LNCaP clone FGC (cell line): ENCODE results near the gene CCDC66.
"Not testable (repeated sequence)": the region's sequence is repeated elsewhere in the genome, so short reads cannot be mapped to it uniquely, and the experiment has no call there.

Source experiments
- DNase-seq: peaks from one replicate; pipeline ENCODE4 v3.0.0-alpha.2; 2011; ENCODE audit warnings: low read depth
- H3K4me3 ChIP-seq: 2 replicates; pipeline ENCODE4 v1.5.1; 2011; ENCODE audit warnings: mild to moderate bottlenecking, low read depth, low read length, control low read depth
- TF ChIP-seq, protein P1 (sequence below): IDR thresholded peaks from 2 replicates; pipeline ENCODE4 v1.5.1; 2012; ENCODE audit warnings: mild to moderate bottlenecking; ENCODE audit not compliant: control insufficient read depth, insufficient read depth; ENCODE audit errors: extremely low read depth

CCDC66 gene

GRCh38 chr3:56573501-56573900 is 16.5 kb downstream of the CCDC66 start:
- TF ChIP-seq, protein P1, sequence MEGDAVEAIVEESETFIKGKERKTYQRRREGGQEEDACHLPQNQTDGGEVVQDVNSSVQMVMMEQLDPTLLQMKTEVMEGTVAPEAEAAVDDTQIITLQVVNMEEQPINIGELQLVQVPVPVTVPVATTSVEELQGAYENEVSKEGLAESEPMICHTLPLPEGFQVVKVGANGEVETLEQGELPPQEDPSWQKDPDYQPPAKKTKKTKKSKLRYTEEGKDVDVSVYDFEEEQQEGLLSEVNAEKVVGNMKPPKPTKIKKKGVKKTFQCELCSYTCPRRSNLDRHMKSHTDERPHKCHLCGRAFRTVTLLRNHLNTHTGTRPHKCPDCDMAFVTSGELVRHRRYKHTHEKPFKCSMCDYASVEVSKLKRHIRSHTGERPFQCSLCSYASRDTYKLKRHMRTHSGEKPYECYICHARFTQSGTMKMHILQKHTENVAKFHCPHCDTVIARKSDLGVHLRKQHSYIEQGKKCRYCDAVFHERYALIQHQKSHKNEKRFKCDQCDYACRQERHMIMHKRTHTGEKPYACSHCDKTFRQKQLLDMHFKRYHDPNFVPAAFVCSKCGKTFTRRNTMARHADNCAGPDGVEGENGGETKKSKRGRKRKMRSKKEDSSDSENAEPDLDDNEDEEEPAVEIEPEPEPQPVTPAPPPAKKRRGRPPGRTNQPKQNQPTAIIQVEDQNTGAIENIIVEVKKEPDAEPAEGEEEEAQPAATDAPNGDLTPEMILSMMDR: no peak
- DNase-seq: no peak
- no peak overlapping the region for H3K4me3 ChIP-seq

- not testable (repeated sequence) for DNase-seq, H3K4me3 ChIP-seq
Observed at GRCh38 chr3:56581941-56582340, 25.0 kb downstream of the CCDC66 start.

GRCh38 chr3:56584275-56584674 is 27.3 kb downstream of the CCDC66 start:
- not testable (repeated sequence) for H3K4me3 ChIP-seq, DNase-seq

- TF ChIP-seq, protein P1: no peak
- H3K4me3 ChIP-seq: no peak overlapping the region
- no peak for DNase-seq
Observed at GRCh38 chr3:56590814-56591213, 33.8 kb downstream of the CCDC66 start.

- DNase-seq: no peak
- TF ChIP-seq, protein P1: no peak
- H3K4me3 ChIP-seq: no peak overlapping the region
Observed at GRCh38 chr3:56591262-56591661, 34.3 kb downstream of the CCDC66 start.

DNA sequence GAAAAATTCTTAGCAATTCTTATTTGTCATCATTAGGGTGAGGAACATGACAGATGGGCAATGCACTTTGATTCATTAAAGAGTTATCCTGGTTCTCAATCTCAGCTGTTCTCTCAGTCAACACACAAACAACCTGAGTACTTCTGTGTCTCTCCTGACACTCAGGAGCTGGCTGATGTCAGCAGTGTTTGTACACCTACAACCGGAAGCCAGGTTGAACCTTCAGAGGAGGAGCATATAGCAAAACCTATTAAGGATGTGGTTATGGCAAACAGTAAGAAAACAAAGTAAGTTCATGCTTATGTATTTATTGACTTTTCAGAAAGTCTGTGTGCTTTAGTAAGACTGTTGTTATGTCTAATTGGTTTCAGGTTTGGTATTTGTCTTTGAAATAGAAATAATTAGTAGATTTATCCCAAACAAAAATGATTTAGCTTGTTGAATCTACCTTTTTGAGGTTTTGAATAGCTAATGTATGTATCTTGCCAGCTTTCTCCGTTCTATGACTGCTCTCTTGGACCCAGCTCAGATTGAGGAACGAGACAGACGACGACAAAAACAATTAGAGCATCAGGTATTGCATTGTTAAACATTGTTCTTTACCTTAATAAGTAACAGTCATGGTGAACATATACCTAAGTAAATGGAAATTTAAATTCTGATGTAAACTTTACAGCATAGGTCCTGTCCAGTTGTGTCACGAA is 36.6 kb downstream of the CCDC66 start:
- no peak overlapping the region for H3K4me3 ChIP-seq
- peak; percentile 78 for DNase-seq
- TF ChIP-seq, protein P1: no peak

GRCh38 chr3:56595975-56596840 is 39.2 kb downstream of the CCDC66 start:
- no peak for DNase-seq
- no peak overlapping the region for H3K4me3 ChIP-seq
- TF ChIP-seq, protein P1: no peak

GRCh38 chr3:56608479-56608878 is 51.5 kb downstream of the CCDC66 start:
- not testable (repeated sequence) for H3K4me3 ChIP-seq, DNase-seq
